Measurements from ENCODE around the gene ZNF385B.

Gene ZNF385B

GRCh38 chr2:179853108-179853507 lies 8.3 kb downstream of the ZNF385B start:
- H3K27me3 ChIP-seq (ENCODE audit: control insufficient read depth, insufficient read depth, low read length) = no peaks in the 10 kb centered on the region

DNA sequence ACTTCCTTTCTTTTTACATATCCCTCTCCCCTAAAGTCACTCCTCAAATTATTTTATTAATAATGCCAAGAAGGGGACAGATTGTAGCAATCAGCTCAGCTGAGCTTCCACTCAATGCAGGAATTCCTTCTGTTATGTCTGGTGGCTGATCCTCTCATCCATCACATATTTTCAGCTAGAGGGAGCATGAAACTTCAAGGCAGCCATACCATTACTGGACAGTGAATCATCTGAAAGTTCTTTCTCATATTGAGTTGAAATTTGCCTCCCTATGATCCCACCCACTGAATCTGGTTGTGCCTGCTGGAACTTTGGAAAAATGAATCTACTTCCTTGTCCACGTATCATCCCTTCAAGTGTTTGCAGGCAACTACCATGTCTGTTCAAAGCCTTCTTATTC lies 11.2 kb downstream of the ZNF385B start:
- H2AFZ ChIP-seq = no peak overlapping the region
- no peaks in the 10 kb centered on the region for H3K36me3 ChIP-seq (ENCODE audit: control insufficient read depth, insufficient read depth, low read length)
- H3K4me3 ChIP-seq (ENCODE audit: low read depth, low read length) = no peak overlapping the region
- H3K9me3 ChIP-seq (ENCODE audit: control insufficient read depth, low read length) = no peaks in the 10 kb centered on the region
- no peaks in the 10 kb centered on the region for H3K4me1 ChIP-seq
- H3K4me2 ChIP-seq (ENCODE audit: low read length) = no peak overlapping the region
- H3K27ac ChIP-seq = no peak overlapping the region
- H3K79me2 ChIP-seq = no peaks in the 10 kb centered on the region
- no peak overlapping the region for H3K9ac ChIP-seq
- H3K27me3 ChIP-seq (ENCODE audit: control insufficient read depth, insufficient read depth, low read length) = no peaks in the 10 kb centered on the region
- TF ChIP-seq, protein P1, sequence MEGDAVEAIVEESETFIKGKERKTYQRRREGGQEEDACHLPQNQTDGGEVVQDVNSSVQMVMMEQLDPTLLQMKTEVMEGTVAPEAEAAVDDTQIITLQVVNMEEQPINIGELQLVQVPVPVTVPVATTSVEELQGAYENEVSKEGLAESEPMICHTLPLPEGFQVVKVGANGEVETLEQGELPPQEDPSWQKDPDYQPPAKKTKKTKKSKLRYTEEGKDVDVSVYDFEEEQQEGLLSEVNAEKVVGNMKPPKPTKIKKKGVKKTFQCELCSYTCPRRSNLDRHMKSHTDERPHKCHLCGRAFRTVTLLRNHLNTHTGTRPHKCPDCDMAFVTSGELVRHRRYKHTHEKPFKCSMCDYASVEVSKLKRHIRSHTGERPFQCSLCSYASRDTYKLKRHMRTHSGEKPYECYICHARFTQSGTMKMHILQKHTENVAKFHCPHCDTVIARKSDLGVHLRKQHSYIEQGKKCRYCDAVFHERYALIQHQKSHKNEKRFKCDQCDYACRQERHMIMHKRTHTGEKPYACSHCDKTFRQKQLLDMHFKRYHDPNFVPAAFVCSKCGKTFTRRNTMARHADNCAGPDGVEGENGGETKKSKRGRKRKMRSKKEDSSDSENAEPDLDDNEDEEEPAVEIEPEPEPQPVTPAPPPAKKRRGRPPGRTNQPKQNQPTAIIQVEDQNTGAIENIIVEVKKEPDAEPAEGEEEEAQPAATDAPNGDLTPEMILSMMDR (IDR thresholded peaks at IDR 0.05) = no peak

More at GRCh38 chr2:179853108-179853507, 8.3 kb downstream of the ZNF385B start:
- Histone ChIP-seq H3K9ac (no peak overlapping the region), H3K79me2 (no peaks in the 10 kb centered on the region), H3K4me1 (no peaks in the 10 kb centered on the region), H3K9me3 (ENCODE audit: control insufficient read depth, low read length) (no peaks in the 10 kb centered on the region), H3K27ac (no peak overlapping the region), H3K4me3 (ENCODE audit: low read depth, low read length) (no peak overlapping the region), H2AFZ (no peak overlapping the region), H3K36me3 (ENCODE audit: control insufficient read depth, insufficient read depth, low read length) (no peaks in the 10 kb centered on the region), H3K4me2 (ENCODE audit: low read length) (no peak overlapping the region)
- TF ChIP-seq, protein P1 (IDR thresholded peaks at IDR 0.05) = no peak

- TF ChIP-seq, protein P1 (IDR thresholded peaks at IDR 0.05) = no peak
- Histone ChIP-seq H3K4me1 (no peaks in the 10 kb centered on the region), H3K27me3 (ENCODE audit: control insufficient read depth, insufficient read depth, low read length) (no peaks in the 10 kb centered on the region), H3K4me3 (ENCODE audit: low read depth, low read length) (no peak overlapping the region), H3K9me3 (ENCODE audit: control insufficient read depth, low read length) (no peaks in the 10 kb centered on the region), H3K4me2 (ENCODE audit: low read length) (no peak overlapping the region), H3K36me3 (ENCODE audit: control insufficient read depth, insufficient read depth, low read length) (no peaks in the 10 kb centered on the region), H3K9ac (no peak overlapping the region), H3K79me2 (no peaks in the 10 kb centered on the region), H3K27ac (no peak overlapping the region), H2AFZ (no peak overlapping the region)
Observed at GRCh38 chr2:179849719-179850118, 11.7 kb downstream of the ZNF385B start.

DNA sequence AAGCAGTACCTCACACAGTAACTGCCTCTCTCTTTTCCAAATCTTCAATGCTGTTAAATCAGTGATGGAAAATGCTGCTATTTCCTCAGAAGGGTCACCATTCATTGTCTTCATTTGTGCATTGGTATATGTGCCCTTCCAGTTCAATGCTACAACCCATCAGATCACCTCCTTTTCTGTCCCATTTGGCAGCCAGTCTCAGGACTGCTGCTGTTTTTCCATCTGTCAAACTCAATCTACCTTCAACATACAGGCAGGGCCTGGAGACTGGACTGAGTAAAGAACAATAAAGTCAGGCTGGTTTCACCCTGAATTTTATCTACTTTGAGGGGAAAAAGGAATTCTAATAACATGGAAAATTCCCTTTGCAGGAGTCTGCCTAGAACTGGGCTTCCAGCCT lies 17.9 kb downstream of the ZNF385B start:
- H3K79me2 ChIP-seq = no peaks in the 10 kb centered on the region
- H3K4me1 ChIP-seq = no peaks in the 10 kb centered on the region
- no peak overlapping the region for H3K4me3 ChIP-seq (ENCODE audit: low read depth, low read length)
- H3K9ac ChIP-seq = no peak overlapping the region
- H3K4me2 ChIP-seq (ENCODE audit: low read length) = no peak overlapping the region
- no peaks in the 10 kb centered on the region for H3K9me3 ChIP-seq (ENCODE audit: control insufficient read depth, low read length)
- TF ChIP-seq, protein P1 (IDR thresholded peaks at IDR 0.05) = no peak
- no peaks in the 10 kb centered on the region for H3K27me3 ChIP-seq (ENCODE audit: control insufficient read depth, insufficient read depth, low read length)
- no peak overlapping the region for H3K27ac ChIP-seq
- no peak overlapping the region for H2AFZ ChIP-seq
- H3K36me3 ChIP-seq (ENCODE audit: control insufficient read depth, insufficient read depth, low read length) = no peaks in the 10 kb centered on the region

- H3K36me3 ChIP-seq (ENCODE audit: control insufficient read depth, insufficient read depth, low read length) = no peaks in the 10 kb centered on the region
- TF ChIP-seq, protein P1 (IDR thresholded peaks at IDR 0.05) = no peak
- no peak overlapping the region for H3K4me3 ChIP-seq (ENCODE audit: low read depth, low read length)
- no peaks in the 10 kb centered on the region for H3K79me2 ChIP-seq
- no peak overlapping the region for H2AFZ ChIP-seq
- no peaks in the 10 kb centered on the region for H3K4me1 ChIP-seq
- no peaks in the 10 kb centered on the region for H3K9me3 ChIP-seq (ENCODE audit: control insufficient read depth, low read length)
- H3K27ac ChIP-seq = no peak overlapping the region
- no peak overlapping the region for H3K4me2 ChIP-seq (ENCODE audit: low read length)
- no peaks in the 10 kb centered on the region for H3K27me3 ChIP-seq (ENCODE audit: control insufficient read depth, insufficient read depth, low read length)
- H3K9ac ChIP-seq = no peak overlapping the region
Observed at GRCh38 chr2:179842498-179843153, 18.8 kb downstream of the ZNF385B start.
